GM18951 (cell line): ENCODE measurements around the gene DUSP28.
"Not testable (repeated sequence)": the region's sequence is repeated elsewhere in the genome, so short reads cannot be mapped to it uniquely, and the experiment has no call there.

Source experiments
- POLR2A ChIP-seq: IDR thresholded peaks from 4 replicates; pipeline ENCODE4 v1.6.1; 2011; ENCODE audit warnings: mild to moderate bottlenecking; ENCODE audit not compliant: insufficient read length, insufficient read depth; ENCODE audit errors: extremely low read depth
- in situ Hi-C: fragments of 300-500 bp; cut with MboI; formaldehyde crosslinking; loops from one replicate; pipeline ENCODE4 v1.12.0; 2022; ENCODE audit warnings: low sequenced_read_pairs, mixed read lengths, inconsistent platforms; ENCODE audit not compliant: unreplicated experiment

The DUSP28 gene

DNA sequence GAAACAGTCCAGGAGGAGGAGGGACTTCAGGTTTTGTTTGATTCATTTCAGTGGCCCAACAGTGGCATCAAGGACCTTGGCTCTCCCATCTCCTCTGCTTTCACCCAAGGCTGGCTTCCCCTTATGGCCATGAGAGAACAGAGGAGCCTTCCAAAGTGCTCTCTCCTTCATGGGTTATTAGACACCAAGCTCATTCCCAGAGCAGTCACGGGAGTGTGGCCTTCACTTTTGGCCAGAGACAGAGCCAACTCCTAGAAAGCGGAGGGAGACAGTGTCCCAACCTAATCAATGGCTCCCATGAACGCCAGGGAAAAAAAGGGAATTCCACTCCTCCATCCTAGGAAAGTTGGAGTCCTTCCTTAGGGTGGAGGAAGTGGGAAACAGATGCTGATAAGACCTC lies 871 bp upstream of the DUSP28 start:
- in situ Hi-C loops = no loop called here

DNA sequence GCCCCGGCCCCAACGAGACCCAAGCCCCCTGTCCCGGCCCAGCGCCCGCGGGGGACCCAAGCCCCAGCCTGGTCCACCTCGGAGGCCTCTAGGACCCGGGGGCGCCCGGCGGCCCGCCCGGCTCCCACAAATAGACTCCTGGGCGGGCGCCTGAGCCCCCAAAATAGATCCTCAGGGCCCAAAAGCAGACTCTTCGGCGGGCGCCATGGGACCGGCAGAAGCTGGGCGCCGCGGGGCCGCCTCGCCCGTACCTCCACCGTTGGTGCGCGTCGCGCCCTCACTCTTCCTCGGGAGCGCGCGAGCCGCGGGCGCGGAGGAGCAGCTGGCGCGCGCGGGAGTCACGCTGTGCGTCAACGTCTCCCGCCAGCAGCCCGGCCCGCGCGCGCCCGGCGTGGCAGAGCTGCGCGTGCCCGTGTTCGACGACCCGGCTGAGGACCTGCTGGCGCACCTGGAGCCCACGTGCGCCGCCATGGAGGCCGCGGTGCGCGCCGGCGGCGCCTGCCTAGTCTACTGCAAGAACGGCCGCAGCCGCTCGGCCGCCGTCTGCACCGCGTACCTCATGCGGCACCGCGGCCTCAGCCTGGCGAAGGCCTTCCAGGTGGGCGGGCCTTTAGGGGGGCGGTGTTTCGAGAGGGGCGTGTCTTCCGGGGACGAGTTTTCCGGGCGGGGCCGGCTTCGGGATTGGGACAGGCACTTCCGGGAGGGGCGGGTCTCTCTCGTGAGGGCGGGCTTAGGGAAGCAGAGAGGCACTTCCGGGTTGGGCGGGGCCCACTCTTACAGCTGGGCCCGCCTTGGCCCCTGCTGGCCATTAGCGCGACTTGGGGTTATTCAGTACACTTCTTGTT lies 545 bp downstream of the DUSP28 start:
- in situ Hi-C loops = no loop called here
- peak; percentile 97 for TF ChIP-seq POLR2A

More for the DNA sequence above, 871 bp upstream of the DUSP28 start:
- no peak for TF ChIP-seq POLR2A

DNA sequence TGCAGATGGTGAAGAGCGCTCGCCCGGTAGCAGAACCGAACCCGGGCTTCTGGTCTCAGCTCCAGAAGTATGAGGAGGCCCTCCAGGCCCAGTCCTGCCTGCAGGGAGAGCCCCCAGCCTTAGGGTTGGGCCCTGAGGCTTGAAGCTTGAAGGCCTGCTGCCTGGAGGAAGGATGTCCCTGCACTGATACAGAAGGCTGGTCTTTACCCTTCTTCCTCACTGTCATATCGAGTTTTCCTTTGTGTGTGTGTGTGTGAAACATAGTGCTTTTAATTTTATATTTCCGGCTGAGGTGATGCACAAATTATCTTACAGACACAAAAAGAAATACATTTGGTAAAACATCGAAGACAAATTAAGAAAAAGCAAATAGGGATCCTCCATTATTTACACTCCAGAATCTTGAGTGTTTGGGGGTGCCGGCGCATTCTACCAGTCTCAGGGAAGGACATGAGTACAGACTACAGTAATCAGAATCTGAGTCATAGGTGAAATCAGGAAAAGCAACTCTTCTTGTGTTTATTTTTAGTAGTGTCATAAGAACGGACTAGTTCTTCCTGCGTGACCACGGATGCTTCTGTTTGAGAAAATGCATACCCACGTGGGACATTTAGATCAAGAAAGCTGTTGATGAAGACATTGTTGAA lies 1.3 kb downstream of the DUSP28 start:
- in situ Hi-C loops = no loop called here
- no peak for TF ChIP-seq POLR2A

DNA sequence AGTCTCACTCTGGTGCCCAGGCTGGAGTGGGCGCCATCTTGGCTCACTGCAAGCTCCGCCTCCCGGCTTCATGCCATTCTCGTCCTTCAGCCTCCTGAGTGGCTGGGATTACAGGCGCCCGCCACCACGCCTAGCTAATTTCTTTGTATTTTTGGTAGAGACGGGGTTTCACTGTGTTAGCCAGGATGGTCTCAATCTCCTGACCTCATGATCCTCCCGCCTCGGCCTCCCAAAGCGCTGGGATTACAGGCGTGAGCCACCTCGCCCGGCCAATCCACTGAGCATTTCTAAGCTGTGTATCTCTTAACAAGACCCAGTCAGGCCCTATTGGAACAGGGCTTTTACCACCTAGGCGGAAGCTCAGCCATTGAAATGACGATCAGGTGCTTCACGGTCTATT lies 3.1 kb downstream of the DUSP28 start:
- in situ Hi-C loops = not testable (repeated sequence)

DNA sequence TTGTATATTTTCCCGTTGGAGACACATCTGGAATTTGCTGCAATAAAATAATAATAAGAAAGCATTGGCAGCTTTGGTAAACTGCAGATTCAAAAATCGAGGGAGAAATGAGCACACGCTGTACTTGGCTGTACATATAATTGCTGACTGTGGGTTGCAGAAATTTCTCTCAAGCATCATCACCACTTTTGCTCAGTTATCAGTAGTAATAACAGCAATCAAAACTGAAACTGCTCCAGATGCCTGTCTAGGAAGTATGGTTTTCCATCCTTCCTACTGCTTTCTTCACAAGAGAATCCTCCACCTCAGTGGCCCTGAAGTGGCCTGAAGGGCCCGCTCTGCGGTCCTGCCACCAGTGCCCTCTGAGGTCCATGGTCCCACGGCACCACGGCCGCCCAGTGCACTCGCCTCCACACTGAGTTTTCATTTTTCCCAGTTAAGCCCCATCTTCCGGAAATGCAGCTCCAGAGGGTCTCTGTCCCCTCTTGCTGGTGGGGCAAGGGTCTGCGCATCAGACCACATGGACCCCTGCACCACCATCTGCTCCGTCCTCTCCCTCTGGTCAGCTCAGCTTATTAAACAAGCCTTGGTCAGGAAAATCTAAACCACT lies 3.9 kb downstream of the DUSP28 start:
- in situ Hi-C loops = no loop called here
- no peak for TF ChIP-seq POLR2A

DNA sequence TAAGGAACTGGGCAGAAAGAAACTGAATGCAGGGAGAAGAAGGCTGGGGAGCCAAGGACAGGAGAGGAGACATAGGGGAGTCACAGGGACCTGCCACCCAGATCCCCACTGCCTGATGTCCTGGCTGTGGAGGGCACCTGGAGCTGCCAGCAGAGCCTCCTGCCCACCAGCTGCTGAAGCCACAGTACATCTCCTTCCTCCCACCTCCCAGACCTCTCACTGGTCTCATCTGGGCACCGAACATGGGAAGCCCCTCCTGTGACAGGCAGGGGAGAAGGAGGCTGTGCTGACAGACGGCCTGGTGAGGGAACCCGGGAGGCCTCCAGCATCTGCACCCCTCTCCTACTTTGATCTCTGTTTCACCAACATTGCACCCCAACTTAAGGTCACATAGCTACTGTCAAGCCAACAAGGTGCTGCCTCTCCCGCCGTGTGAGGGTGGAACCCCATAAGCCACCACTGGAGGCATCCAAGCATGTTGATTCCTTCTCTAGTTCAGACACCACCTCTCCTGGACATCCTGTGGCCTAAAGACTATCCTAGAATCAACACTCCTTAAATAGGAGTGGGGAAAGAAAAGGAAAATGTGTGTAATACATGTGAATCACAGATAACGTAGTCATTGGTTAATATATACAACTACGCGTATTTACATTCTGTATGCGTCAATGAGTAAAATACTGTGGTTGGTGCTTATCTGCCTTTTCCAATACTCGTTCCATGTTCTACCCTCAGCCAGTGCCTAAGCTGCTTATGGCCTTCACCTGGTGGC lies 4.6 kb downstream of the DUSP28 start:
- in situ Hi-C loops = no loop called here
- TF ChIP-seq POLR2A = no peak

DNA sequence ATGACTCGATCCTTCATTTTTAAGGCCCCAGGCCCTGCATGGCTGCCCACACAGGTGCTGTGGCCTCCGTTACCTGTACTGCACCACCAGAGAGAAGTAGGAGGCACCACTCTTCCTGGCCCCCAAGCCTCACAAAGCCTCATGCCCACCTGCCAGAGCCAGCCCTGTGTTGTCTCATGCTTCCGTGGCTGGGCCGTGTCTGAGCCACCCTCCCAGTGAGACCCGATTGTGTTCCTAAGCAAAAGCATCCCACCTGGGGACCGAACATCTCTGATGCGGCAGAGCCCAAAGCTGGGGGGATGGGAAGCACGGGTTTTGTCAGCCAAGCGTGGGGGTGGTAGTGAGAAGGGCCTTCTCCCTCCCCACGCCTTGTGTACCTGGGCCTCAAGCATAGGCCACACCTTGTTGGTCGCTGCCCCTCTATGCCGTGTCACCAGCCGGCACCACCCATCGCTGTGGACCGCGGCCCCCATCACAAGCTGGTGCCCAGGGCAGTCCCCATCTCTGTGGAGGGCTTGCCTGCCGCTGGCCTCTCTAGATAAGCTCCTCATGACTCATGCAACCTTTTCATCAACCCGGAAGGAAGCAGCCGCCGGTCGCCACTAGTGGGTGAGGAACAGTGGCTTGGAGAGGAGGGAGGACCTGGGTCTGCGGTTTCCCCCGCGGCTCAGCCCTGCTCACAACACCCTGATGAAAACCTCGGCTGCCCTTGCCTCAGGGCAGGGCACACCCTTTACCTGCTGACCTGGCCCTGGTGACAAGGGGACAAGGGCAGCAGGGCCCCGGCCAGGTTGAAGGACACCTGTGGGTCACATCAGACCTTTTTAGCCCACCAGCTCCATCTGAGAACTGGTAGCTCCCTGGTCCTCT lies 5.4 kb downstream of the DUSP28 start:
- in situ Hi-C loops = no loop called here
- peak; percentile 63 for TF ChIP-seq POLR2A

DNA sequence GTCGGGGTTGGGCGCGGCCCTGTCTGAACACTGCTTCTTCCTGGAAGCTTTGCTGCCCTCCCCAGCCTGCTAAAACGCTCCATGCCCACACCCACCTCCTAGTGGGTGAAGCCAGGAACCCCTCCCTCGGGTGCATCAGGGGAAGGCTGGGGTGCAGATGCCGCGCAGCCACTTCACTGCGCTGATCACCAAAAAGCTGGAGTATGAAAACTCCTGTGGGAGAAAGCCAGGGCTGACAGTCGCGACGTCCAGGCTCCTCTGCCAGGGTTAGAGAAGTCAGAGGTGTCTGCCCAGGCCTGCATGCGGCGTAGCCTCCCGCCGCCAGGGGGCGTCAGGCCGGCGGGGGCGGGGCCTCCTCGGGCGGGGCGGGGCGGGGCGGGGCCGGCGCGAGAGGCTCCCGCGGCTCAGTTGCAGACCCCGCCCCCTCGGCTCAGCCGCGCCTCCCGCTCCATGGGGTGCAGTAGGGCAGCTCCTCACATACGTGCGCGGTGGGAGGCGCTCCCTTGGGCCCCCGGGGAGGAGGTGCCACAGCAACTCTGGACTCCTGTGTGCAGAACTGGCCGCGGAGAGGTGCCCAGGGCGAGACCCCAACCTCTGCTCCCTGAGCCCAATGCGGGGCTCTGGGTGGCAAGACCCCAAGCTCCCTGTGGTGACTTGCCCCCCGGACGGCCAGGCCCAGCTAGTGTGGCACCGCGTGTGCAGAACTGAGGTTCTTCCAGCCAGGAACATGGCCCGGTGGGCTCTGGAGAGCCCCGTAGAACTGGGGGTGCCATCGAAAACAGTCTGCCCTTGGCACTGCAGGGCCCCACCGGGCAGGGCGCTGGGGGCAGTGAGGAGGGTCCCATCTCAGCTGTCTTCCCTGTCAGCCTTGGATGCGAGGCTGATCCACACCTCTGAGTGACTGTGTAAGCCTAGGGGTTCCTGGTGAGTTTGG lies 6.3 kb downstream of the DUSP28 start:
- TF ChIP-seq POLR2A = peak; percentile 52
- in situ Hi-C loops = no loop called here

DNA sequence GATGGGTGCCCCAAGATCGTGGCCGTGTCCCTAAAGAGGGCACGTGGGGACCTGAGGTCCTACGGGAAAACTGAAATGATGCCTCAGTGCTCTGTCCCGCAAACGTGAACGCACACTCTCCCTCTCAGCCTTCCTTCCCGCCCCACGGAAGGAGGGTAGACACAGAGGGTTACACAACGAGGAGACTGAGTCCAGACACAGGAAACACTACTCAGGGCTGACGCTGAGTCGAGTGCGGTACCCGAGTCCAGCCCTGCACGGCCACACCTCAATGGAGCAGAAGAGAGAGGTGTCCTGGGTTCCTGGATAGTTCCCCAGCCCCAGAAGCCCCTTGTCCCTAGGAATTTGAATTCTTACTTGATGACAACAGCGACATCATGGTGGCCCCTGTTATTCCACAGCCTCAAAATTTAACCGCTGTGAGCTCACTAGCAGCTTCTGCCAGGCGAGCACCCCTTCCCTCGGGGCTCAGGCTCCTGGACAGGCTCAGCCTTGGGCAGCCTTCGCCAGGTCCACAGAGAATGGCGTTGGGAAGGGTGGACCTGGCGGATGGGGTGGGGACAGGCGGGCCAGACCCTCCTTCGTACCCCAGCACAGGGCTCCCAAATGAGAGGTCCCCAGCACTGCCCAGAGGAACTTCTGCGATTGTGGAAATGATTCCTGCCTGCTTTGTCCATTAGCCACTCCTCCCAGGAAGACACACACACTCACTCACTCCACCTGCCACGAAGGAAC lies 7.1 kb downstream of the DUSP28 start:
- no peak for TF ChIP-seq POLR2A
- in situ Hi-C loops = no loop called here

DNA sequence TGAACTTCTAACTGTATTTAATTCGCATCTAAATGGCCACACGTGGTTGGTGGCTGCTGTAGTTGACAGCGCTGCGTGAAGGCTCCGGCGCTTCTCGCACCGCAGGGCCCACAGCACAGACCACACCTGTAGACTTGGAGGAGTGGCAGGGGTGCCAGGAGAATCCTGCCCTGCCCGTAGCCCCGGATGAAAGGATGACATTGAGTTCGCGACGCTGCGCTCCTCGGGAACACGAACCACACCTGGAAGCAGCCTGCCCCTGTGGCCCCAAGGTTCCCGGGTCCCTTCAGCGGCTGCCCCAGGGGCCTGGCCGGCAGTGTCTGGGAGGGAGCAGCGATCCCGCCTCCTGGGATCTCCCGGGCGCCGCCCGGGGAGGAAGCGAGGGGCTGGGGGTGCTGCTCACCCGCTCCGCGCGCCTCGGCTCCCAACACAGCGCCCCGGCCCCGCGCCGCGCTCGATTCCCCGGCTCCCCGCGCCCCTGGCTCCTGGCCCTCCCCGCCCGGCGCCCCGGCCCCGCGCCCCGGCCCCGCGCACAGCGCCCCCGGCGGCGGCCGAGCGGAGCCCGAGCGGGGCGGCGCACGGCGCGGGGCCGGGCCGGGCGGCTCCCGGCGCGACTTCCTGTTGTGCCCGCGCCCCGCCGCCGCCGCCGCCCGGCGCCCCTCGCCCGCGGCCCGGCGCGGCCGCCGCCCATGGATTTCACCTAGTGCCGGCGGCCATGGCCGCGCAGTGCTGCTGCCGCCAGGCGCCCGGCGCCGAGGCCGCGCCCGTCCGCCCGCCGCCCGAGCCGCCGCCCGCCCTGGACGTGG lies 7.9 kb downstream of the DUSP28 start, which contains the start of gene RNPEPL1:
RNPEPL1 (plus strand) TSS at position 613 of the 806 bp plus-strand sequence; CDS start at position 716, 103 bp downstream.
- in situ Hi-C loops = no loop called here
- no peak for TF ChIP-seq POLR2A
